Adipose tissue (tissue), 3 donors: Measurements from ENCODE around the gene TTC7B. TPM values are rescaled to one million over a fixed set of nuclear protein-coding genes. Genes with fewer than 3 reads are reported as not detected.

Experiments
- H3K27ac ChIP-seq: one replicate; pipeline ENCODE4 v1.5.1; 2013; ENCODE audit warnings: low read depth, low read length
- WGBS, 3 donors: extraction: QIAGEN DNeasy Blood & Tissue Kit; methylation state at CpG; one replicate each; pipeline ENCODE4 v1.1.7; 2013; 5-methylcytosine and 5-hydroxymethylcytosine counted together
- polyA plus RNA-seq, 3 donors: library from polyadenylated mRNA; stranded (reverse); fragments of 200-250 nt; gene quantifications; one replicate each; pipeline ENCODE4 v1.2.3, GENCODE V29; 2013
- donor health status: healthy with polysubstance abuse.
- donor health status: Bipolar disorder and iron deficiency.
- donor health status: healthy.

The TTC7B gene
- polyA plus RNA-seq, 3 donors: 14.1 to 35.1 (median 19.7) TPM

- H3K27ac ChIP-seq: no peak overlapping the region
- WGBS, 3 donors: 88 to 93% (median 89%) methylated on average over 8 of the region's 8 CpGs
These were observed 231.1 kb downstream of the TTC7B start for GRCh38 chr14:90585106-90585505.

GRCh38 chr14:90583916-90584605, 232.2 kb downstream of the TTC7B start:
- no peak overlapping the region for H3K27ac ChIP-seq
- WGBS, 3 donors: 93 to 95% (median 95%) methylated on average over 12 of the region's 12 CpGs

GRCh38 chr14:90583427-90583826, 232.8 kb downstream of the TTC7B start:
- WGBS, 3 donors: 80 to 93% (median 91%) methylated on average over 4 of the region's 4 CpGs
- no peak overlapping the region for H3K27ac ChIP-seq

- whole genome bisulfite sequencing, 3 donors: 91 to 98% (median 97%) methylated on average over 3 of the region's 3 CpGs
- H3K27ac ChIP-seq: no peak overlapping the region
These were observed 234.1 kb downstream of the TTC7B start for GRCh38 chr14:90582166-90582565.

GRCh38 chr14:90581745-90582144, 234.5 kb downstream of the TTC7B start:
- 84 to 98% (median 86%) methylated on average over 8 of the region's 8 CpGs for WGBS, 3 donors
- no peak overlapping the region for H3K27ac ChIP-seq

- 77 to 85% (median 81%) methylated on average over 20 of the region's 20 CpGs for WGBS, 3 donors
These were observed 235.6 kb downstream of the TTC7B start for GRCh38 chr14:90580377-90581335.

GRCh38 chr14:90579816-90580215, 236.4 kb downstream of the TTC7B start:
- 96 to 97% (median 96%) methylated on average over 8 to 9 of the region's 9 CpGs for WGBS, 3 donors

More at GRCh38 chr14:90580377-90581335, 235.6 kb downstream of the TTC7B start:
- no peak overlapping the region for H3K27ac ChIP-seq

GRCh38 chr14:90579088-90579487, 237.1 kb downstream of the TTC7B start:
- no peak overlapping the region for H3K27ac ChIP-seq
- WGBS, 3 donors: 91 to 96% (median 94%) methylated on average over 8 of the region's 8 CpGs

More at GRCh38 chr14:90579816-90580215, 236.4 kb downstream of the TTC7B start:
- H3K27ac ChIP-seq: no peak overlapping the region

- 83 to 91% (median 89%) methylated on average over 17 of the region's 17 CpGs for WGBS, 3 donors
- H3K27ac ChIP-seq: no peak overlapping the region
These were observed 237.8 kb downstream of the TTC7B start for GRCh38 chr14:90578283-90578985.

- H3K27ac ChIP-seq: no peak overlapping the region
- 92 to 94% (median 93%) methylated on average over 18 of the region's 18 CpGs for WGBS, 3 donors
These were observed 238.5 kb downstream of the TTC7B start for GRCh38 chr14:90577661-90578282.

GRCh38 chr14:90576981-90577660, 239.1 kb downstream of the TTC7B start:
- no peak overlapping the region for H3K27ac ChIP-seq
- WGBS, 3 donors: 91 to 94% (median 93%) methylated on average over 21 of the region's 21 CpGs

- H3K27ac ChIP-seq: no peak overlapping the region
- WGBS, 3 donors: 65 to 84% (median 82%) methylated on average over 2 of the region's 2 CpGs
These were observed 239.6 kb downstream of the TTC7B start for GRCh38 chr14:90576581-90576980.

- H3K27ac ChIP-seq: no peak overlapping the region
- 90 to 96% (median 93%) methylated on average over 7 of the region's 7 CpGs for WGBS, 3 donors
These were observed 240.4 kb downstream of the TTC7B start for GRCh38 chr14:90575781-90576180.

- no peak overlapping the region for H3K27ac ChIP-seq
- 85 to 89% (median 87%) methylated on average over 5 of the region's 5 CpGs for WGBS, 3 donors
These were observed 240.9 kb downstream of the TTC7B start for GRCh38 chr14:90575336-90575735.

GRCh38 chr14:90574188-90575131, 241.8 kb downstream of the TTC7B start:
- no peak overlapping the region for H3K27ac ChIP-seq
- 70 to 77% (median 76%) methylated on average over 13 of the region's 13 CpGs for WGBS, 3 donors

- 88 to 95% (median 92%) methylated on average over 22 to 29 of the region's 29 CpGs for WGBS, 3 donors
- no peak overlapping the region for H3K27ac ChIP-seq
These were observed 242.7 kb downstream of the TTC7B start for GRCh38 chr14:90573385-90574105.
